Naive thymus-derived CD4-positive, alpha-beta T cell (primary cell): ENCODE results near the gene NCOA3. TPM values are rescaled to one million over a fixed set of nuclear protein-coding genes. Genes with fewer than 3 reads are reported as not detected.

Experiments
- ATAC-seq: fragments of 150-1000 bp; cut with Tn5 transposase; 2 replicates; pipeline ENCODE4 v1.10.0; 2021; ENCODE audit warnings: mild to moderate bottlenecking, moderate library complexity
- CTCF ChIA-PET: fragments of 350-600 bp; sonication (Branson Sonifier 250); formaldehyde crosslinking; loops from one replicate; lab custom pipeline; 2021; ENCODE audit warnings: antibody characterized with exemption; lab: Charles Lee
- POLR2A ChIA-PET: fragments of 350-600 bp; sonication (Branson Sonifier 250); formaldehyde crosslinking; loops from one replicate; lab custom pipeline; 2021; ENCODE audit warnings: antibody characterized with exemption, inconsistent platforms; lab: Charles Lee
- DNase-seq, 9 donors: peaks; one replicate each; pipeline versions ENCODE4 v3.0.0 to v3.0.0-alpha.2; 2020 to 2022; ENCODE audit warnings: mixed read lengths in 1 of 9
- H3K27ac ChIP-seq: one replicate; pipeline ENCODE4 v1.7.0; 2013; ENCODE audit warnings: mild to moderate bottlenecking, low read depth, low read length, moderate library complexity
- H3K27me3 ChIP-seq, 2 donors: one replicate each; pipeline ENCODE4 v1.7.0; 2013; ENCODE audit warnings: low read length in 2 of 2, mild to moderate bottlenecking in 2 of 2, moderate library complexity in 2 of 2; ENCODE audit not compliant: control insufficient read depth in 2 of 2, insufficient read depth in 2 of 2
- H3K36me3 ChIP-seq, 3 experiments: 1 replicate in 2 of 3; 2 replicates in 1 of 3; pipeline ENCODE4 v1.7.0; 2013; ENCODE audit warnings: low read length in 3 of 3, mild to moderate bottlenecking in 3 of 3, moderate library complexity in 1 of 3; ENCODE audit not compliant: insufficient read depth in 3 of 3, control insufficient read depth in 2 of 3
- H3K4me1 ChIP-seq, 2 donors: one replicate each; pipeline ENCODE4 v1.7.0; 2013; ENCODE audit warnings: low read length in 2 of 2, mild to moderate bottlenecking in 2 of 2, moderate library complexity in 1 of 2; ENCODE audit not compliant: control insufficient read depth in 2 of 2, insufficient read depth in 2 of 2
- H3K4me3 ChIP-seq: 2 replicates; pipeline ENCODE4 v1.7.0; 2013; ENCODE audit warnings: mild to moderate bottlenecking, low read length
- H3K9me3 ChIP-seq, 3 experiments: 1 replicate in 2 of 3; 2 replicates in 1 of 3; pipeline ENCODE4 v1.7.0; 2013; ENCODE audit warnings: low read length in 3 of 3; ENCODE audit not compliant: control insufficient read depth in 2 of 3
- H3K27ac Mint-ChIP-seq, 9 donors: one replicate each; pipeline ENCODE4 v1.8.0; 2020 to 2022; ENCODE audit warnings: mixed read lengths in 9 of 9, mild to moderate bottlenecking in 8 of 9, moderate library complexity in 5 of 9, inconsistent platforms in 2 of 9
- H3K27me3 Mint-ChIP-seq, 5 donors: one replicate each; pipeline ENCODE4 v1.8.0; 2021 to 2022; ENCODE audit warnings: mixed read lengths in 5 of 5, mild to moderate bottlenecking in 1 of 5
- H3K36me3 Mint-ChIP-seq, 5 donors: one replicate each; pipeline ENCODE4 v1.8.0; 2020 to 2022; ENCODE audit warnings: mixed read lengths in 5 of 5, mild to moderate bottlenecking in 3 of 5, inconsistent platforms in 1 of 5
- H3K4me1 Mint-ChIP-seq, 7 donors: one replicate each; pipeline ENCODE4 v1.8.0; 2020 to 2022; ENCODE audit warnings: mixed read lengths in 7 of 7, mild to moderate bottlenecking in 3 of 7, inconsistent platforms in 1 of 7
- H3K4me3 Mint-ChIP-seq, 10 donors: one replicate each; pipeline ENCODE4 v1.8.0; 2020 to 2022; ENCODE audit warnings: mild to moderate bottlenecking in 10 of 10, mixed read lengths in 10 of 10, moderate library complexity in 6 of 10, inconsistent platforms in 2 of 10
- H3K9me3 Mint-ChIP-seq, 11 donors: one replicate each; pipeline ENCODE4 v1.8.0; 2020 to 2022; ENCODE audit warnings: mixed read lengths in 11 of 11, mild to moderate bottlenecking in 4 of 11, inconsistent platforms in 1 of 11, moderate library complexity in 1 of 11
- intact Hi-C, 2 donors: fragments of 100-400 bp; cut with micrococcal nuclease; formaldehyde crosslinking; loops; one replicate each; pipeline ENCODE4 v1.15.1; 2023
- polyA plus RNA-seq, 2 donors: library from polyadenylated mRNA; unstranded; fragments of 300-500 nt; fragmentation: Illumina TruSeq; gene quantifications; one replicate each; pipeline ENCODE4 v1.2.3, GENCODE V29; 2021
- total RNA-seq, 6 experiments: library from RNA in 5 of 6; stranded (reverse) in 5 of 6; gene quantifications; 1 replicate in 5 of 6; 2 replicates in 1 of 6; pipeline ENCODE4 v1.2.3 and lab custom pipeline; 2021 to 2026

NCOA3 gene
- total and polyA plus RNA-seq, 7 experiments from 2014 or later: 20.3 to 115 (median 85.5) TPM

GRCh38 chr20:47666304-47666703, 164.6 kb downstream of the NCOA3 start:
- no peaks in the 10 kb centered on the region for H3K9me3 ChIP-seq
- Mint-ChIP-seq H3K4me3 (no peak overlapping the region), H3K27me3 (no peaks in the 10 kb centered on the region), H3K4me1 (peaks cover 3 to 11% (median 6%) of the 10 kb centered on the region in 7 donors), H3K9me3 (peaks cover 0 to 4% (median 0%) of the 10 kb centered on the region in 11 donors), H3K27ac (peak overlapping the region in 1 of 9 donors; percentile 21), H3K36me3 (peaks cover 0 to 1% (median 0%) of the 10 kb centered on the region in 5 donors)
- ChIA-PET CTCF (no interaction called here), POLR2A (no interaction called here)
- DNase-seq: no peak
- H3K4me3 ChIP-seq: no peak overlapping the region
- intact Hi-C loops: no loop called here
- H3K36me3 ChIP-seq: peaks cover 0 to 8% (median 0%) of the 10 kb centered on the region in 3 experiments
- no peak overlapping the region for H3K27ac ChIP-seq
- no peaks in the 10 kb centered on the region for H3K4me1 ChIP-seq
- no peak for ATAC-seq
- no peaks in the 10 kb centered on the region for H3K27me3 ChIP-seq

- H3K4me1 Mint-ChIP-seq: peaks cover 3 to 11% (median 6%) of the 10 kb centered on the region in 7 donors
- DNase-seq: no peak
- H3K4me3 Mint-ChIP-seq: no peak overlapping the region
- intact Hi-C loops: no loop called here
- POLR2A ChIA-PET: no interaction called here
- H3K27ac Mint-ChIP-seq: no peak overlapping the region
- no peak for ATAC-seq
- Histone ChIP-seq H3K36me3 (peaks cover 0 to under 1% (median 0%) of the 10 kb centered on the region in 3 experiments), H3K4me1 (no peaks in the 10 kb centered on the region), H3K9me3 (no peaks in the 10 kb centered on the region), H3K27ac (no peak overlapping the region), H3K27me3 (no peaks in the 10 kb centered on the region), H3K4me3 (no peak overlapping the region)
- CTCF ChIA-PET: interaction anchor here (0.7 to 1.0 kb wide), 2 partner anchors 953 to 1432 kb away, joined by 3 read pairs; no protein-coding TSS in a partner anchor
- peaks cover 0 to 4% (median 0%) of the 10 kb centered on the region in 11 donors for H3K9me3 Mint-ChIP-seq
- no peaks in the 10 kb centered on the region for H3K27me3 Mint-ChIP-seq
- no peaks in the 10 kb centered on the region for H3K36me3 Mint-ChIP-seq
Measured at GRCh38 chr20:47667086-47667485, 165.4 kb downstream of the NCOA3 start.

GRCh38 chr20:47667531-47668312, 166.0 kb downstream of the NCOA3 start:
- peaks cover 0 to 4% (median 0%) of the 10 kb centered on the region in 11 donors for H3K9me3 Mint-ChIP-seq
- H3K36me3 ChIP-seq: no peaks in the 10 kb centered on the region
- no peak overlapping the region for H3K4me3 ChIP-seq
- ChIA-PET POLR2A (interaction anchor here (0.6 kb wide), 1 partner anchor 416 kb away, joined by 5 read pairs; no protein-coding TSS in a partner anchor), CTCF (interaction anchor here (0.7 to 1.0 kb wide), 2 partner anchors 953 to 1432 kb away, joined by 3 read pairs; no protein-coding TSS in a partner anchor)
- intact Hi-C loops: no loop called here
- H3K27ac ChIP-seq: no peak overlapping the region
- H3K36me3 Mint-ChIP-seq: no peaks in the 10 kb centered on the region
- H3K9me3 ChIP-seq: no peaks in the 10 kb centered on the region
- DNase-seq (no peak), ATAC-seq (no peak)
- H3K27ac Mint-ChIP-seq: no peak overlapping the region
- H3K27me3 Mint-ChIP-seq: no peaks in the 10 kb centered on the region
- H3K4me1 Mint-ChIP-seq: peaks cover 3 to 11% (median 6%) of the 10 kb centered on the region in 7 donors
- no peak overlapping the region for H3K4me3 Mint-ChIP-seq
- H3K27me3 ChIP-seq: no peaks in the 10 kb centered on the region
- H3K4me1 ChIP-seq: no peaks in the 10 kb centered on the region

- Histone ChIP-seq H3K4me3 (no peak overlapping the region), H3K9me3 (no peaks in the 10 kb centered on the region), H3K27me3 (no peaks in the 10 kb centered on the region), H3K36me3 (no peaks in the 10 kb centered on the region), H3K4me1 (no peaks in the 10 kb centered on the region), H3K27ac (no peak overlapping the region)
- DNase-seq (no peak), ATAC-seq (no peak)
- ChIA-PET POLR2A (interaction anchor here (0.6 kb wide), 1 partner anchor 417 kb away, joined by 5 read pairs; no protein-coding TSS in a partner anchor), CTCF (no interaction called here)
- Mint-ChIP-seq H3K27ac (peak overlapping the region in 4 of 9 donors; percentile 22 to 58 (median 40)), H3K27me3 (no peaks in the 10 kb centered on the region), H3K4me1 (peaks cover 3 to 10% (median 5%) of the 10 kb centered on the region in 7 donors), H3K9me3 (peaks cover 0 to 4% (median 0%) of the 10 kb centered on the region in 11 donors), H3K4me3 (peak overlapping the region in 1 of 10 donors; percentile 29), H3K36me3 (no peaks in the 10 kb centered on the region)
- intact Hi-C loops: no loop called here
Measured at GRCh38 chr20:47668313-47669151, 166.8 kb downstream of the NCOA3 start.

DNA sequence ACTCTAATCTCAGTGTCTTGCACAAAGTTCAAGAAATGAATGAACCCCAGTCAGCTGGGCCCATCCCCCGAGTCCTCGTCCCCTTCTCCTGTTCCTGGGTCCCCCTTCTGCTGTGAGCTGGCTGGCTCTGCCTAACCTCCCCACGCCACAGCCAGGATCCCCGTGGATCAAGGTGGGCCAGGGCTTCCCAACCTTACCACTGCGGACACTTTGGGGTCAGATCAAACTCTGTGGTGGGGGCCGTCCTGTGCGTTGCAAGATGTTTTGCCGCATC, 167.4 kb downstream of the NCOA3 start:
- H3K4me3 ChIP-seq: no peak overlapping the region
- Mint-ChIP-seq H3K9me3 (peaks cover 0 to 1% (median 0%) of the 10 kb centered on the region in 11 donors), H3K36me3 (no peaks in the 10 kb centered on the region), H3K4me1 (peaks cover 0 to 5% (median 0%) of the 10 kb centered on the region in 7 donors), H3K27me3 (no peaks in the 10 kb centered on the region), H3K27ac (peak overlapping the region in 3 of 9 donors; percentile 22 to 58 (median 43)), H3K4me3 (no peak overlapping the region)
- no peaks in the 10 kb centered on the region for H3K27me3 ChIP-seq
- intact Hi-C loops: no loop called here
- H3K4me1 ChIP-seq: no peaks in the 10 kb centered on the region
- DNase-seq: no peak
- no peak for ATAC-seq
- H3K9me3 ChIP-seq: no peaks in the 10 kb centered on the region
- no peaks in the 10 kb centered on the region for H3K36me3 ChIP-seq
- POLR2A ChIA-PET: no interaction called here
- no peak overlapping the region for H3K27ac ChIP-seq
- CTCF ChIA-PET: no interaction called here

GRCh38 chr20:47669489-47669888, 167.8 kb downstream of the NCOA3 start:
- CTCF ChIA-PET: no interaction called here
- DNase-seq: no peak
- H3K36me3 ChIP-seq: no peaks in the 10 kb centered on the region

More at GRCh38 chr20:47669489-47669888, 167.8 kb downstream of the NCOA3 start:
- POLR2A ChIA-PET: no interaction called here
- Histone ChIP-seq H3K27me3 (no peaks in the 10 kb centered on the region), H3K4me1 (no peaks in the 10 kb centered on the region), H3K27ac (no peak overlapping the region), H3K9me3 (no peaks in the 10 kb centered on the region), H3K4me3 (no peak overlapping the region)
- peak overlapping the region in 1 of 9 donors; percentile 34 for H3K27ac Mint-ChIP-seq
- peaks cover 0 to under 1% (median 0%) of the 10 kb centered on the region in 7 donors for H3K4me1 Mint-ChIP-seq
- no peaks in the 10 kb centered on the region for H3K27me3 Mint-ChIP-seq
- H3K36me3 Mint-ChIP-seq: no peaks in the 10 kb centered on the region
- peaks cover 0 to 1% (median 0%) of the 10 kb centered on the region in 11 donors for H3K9me3 Mint-ChIP-seq
- ATAC-seq: no peak
- no peak overlapping the region for H3K4me3 Mint-ChIP-seq
- intact Hi-C loops: no loop called here
